Myometrial cell (primary cell): ENCODE data around the gene ZSCAN10. TPM values are rescaled to one million over a fixed set of nuclear protein-coding genes. Genes with fewer than 3 reads are reported as not detected.

Experiments used
- total RNA-seq: library from RNA; depleted of rRNA; stranded (reverse); fragments of >200 nt; gene quantifications from 2 replicates; pipeline ENCODE4 v1.2.3, GENCODE V29; 2015

Gene ZSCAN10
- total RNA-seq, result not detected in 2 replicates

DNA sequence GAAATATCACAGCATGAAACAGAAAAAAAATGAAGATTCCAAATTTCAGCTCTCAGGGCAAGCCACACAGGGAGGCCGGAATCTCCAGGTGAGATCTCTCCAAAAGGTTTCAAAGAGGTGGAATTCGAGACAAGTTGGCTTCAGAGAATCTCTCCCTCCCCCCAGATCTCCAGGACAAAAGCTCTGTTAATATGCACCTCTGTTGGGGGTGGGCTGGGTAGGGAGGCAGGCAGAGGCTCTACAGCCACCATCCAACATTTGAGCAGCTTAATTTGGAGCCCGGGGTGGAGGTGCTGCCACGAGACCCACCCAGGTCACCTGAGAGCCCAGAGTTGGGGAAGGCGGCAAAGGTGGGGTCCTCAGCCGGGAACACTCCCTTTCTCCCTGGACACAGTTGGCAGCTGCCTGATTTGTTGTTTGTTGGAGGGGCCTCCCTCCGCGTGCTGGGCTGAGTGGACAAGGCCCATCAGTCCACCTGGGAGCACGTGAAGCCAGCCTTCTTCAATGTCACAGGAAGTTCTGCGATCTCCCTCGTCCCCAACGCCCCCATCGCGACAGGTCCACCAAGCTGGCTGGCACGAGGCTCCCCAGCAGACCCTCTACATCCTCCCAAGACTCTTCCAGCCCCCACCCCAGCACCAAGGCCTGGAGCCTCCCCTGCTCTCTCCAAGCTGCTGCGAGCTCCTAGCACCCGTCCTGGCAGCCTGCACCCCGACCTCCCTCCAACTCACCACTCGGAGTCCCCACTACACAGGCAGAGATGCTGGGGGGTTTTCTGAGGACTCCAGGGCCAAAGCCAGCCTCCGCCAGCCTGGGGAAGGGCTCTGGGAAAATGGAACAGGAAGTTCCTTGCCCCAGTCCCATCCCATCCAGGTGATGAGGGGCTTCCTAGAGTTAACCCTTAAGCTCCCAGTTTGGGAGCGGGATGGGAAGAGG lies at the start of gene ZSCAN10:
TSS of gene ZSCAN10 (minus strand) at position 836 of the 936 bp plus-strand sequence. CDS start 6,357 bp downstream, outside the sequence.

DNA sequence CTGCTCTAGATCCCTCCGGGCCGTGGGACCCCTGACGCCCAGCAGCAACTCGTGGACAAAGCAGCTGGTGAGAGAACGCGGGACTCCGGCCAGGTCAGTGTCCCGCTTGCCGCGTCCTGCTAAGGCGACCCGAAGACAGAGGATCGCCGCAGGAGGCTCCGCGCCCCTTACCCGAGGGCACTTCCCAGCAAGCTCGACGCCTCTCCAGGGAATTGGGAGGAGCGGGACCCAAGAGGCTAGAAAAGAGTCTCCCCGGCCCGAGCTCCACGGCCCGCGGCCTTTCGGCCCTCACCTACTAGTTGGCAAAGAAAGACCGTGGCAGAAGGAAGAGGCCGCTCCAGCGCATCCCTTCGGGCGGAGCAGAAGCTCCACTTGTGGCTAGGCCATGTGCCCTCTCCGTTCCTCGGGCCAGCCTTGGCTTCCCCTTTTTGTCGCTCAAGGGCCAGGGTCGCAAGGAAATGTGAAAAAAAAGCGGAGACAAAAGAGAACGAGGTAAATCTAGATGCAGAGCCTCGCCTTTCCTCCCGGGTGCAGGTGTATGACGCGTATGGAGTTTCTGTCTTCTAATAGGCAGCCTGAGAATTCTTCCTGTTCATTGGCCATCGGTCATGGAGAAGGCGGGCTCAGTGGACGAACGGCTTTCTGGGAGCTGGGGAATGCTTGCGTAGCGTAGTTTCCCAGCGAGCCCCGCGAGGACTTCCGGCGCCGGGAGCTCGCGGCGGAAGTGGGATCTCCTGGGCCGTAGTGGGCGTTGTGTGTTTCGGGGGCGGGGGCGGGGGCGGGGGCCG lies 35.4 kb upstream of the ZSCAN10 start, which contains the start of gene ZNF213:
TSS of gene ZNF213 (plus strand) at position 692 of the 788 bp plus-strand sequence. CDS start 2,252 bp downstream, outside the sequence.

DNA sequence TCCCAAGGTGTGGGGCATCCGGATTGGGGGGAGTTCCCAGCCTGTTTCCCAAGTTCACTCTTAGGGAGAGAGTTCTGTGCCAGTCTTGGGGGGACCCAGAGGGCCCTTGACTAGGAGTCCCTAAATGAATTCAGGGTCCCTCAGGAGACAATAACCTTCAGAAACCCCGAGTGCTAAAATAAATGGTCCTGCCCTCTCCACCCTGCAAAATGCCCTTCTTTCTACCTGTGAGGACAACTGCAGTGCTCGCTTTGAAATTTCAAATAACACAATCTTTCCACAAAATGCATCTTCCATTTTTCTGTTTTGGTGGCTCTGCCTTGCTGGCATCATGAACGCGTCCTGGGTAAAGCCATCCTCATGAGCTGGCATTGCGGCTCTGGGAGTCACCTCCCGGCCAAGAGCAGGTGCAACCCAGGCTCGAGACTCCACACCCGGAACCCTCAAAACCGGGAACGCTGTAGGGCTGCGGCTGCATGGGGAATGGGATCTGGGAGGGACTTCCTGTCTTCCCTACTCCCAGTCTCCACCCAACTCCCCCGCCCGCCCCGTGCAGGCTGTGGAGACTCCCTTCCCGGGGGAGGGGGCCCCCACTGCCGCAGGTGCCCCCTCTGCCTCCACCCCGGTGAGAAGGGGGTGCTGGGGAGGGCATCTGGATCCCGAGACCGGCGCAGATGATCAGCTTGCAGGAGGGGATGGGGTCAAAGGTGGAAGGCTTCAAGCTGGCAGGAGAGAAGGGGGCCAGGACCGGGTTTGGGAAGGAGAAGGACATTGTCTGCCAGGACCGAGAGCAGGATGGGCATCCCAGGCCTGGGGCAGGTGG lies 13.2 kb upstream of the ZSCAN10 start, which contains the start of gene ZNF205:
TSS of gene ZNF205 (plus strand) at position 529 of the 823 bp plus-strand sequence. CDS start 845 bp downstream, outside the sequence.

GRCh38 chr16:3065069-3065741 lies 33.9 kb downstream of the ZSCAN10 start, which contains the start of gene IL32:
TSS of gene IL32 (plus strand) at chr16:3065640. CDS start at chr16:3065812, 172 bp downstream.

GRCh38 chr16:3045758-3046640 lies 53.1 kb downstream of the ZSCAN10 start, which contains the start of gene MMP25:
TSS of gene MMP25 (plus strand) at chr16:3046561. CDS start at chr16:3046918, 357 bp downstream.

Other genes with a start within 250 kb of the ZSCAN10 start
- gene PRSS22, start 241.1 kb downstream of the ZSCAN10 start, total RNA-seq, result not detected in 2 replicates
- gene FLYWCH2, start 216.1 kb downstream of the ZSCAN10 start, total RNA-seq, result 77.8 and 89.9 TPM in 2 replicates
- gene FLYWCH1, start 187.4 kb downstream of the ZSCAN10 start, total RNA-seq, result 45.8 and 46.1 TPM in 2 replicates
- under 0.01 TPM in 1 of 2 replicates, not detected in the other for gene KREMEN2, start 135.0 kb downstream of the ZSCAN10 start, total RNA-seq
- gene PAQR4, start 129.9 kb downstream of the ZSCAN10 start, total RNA-seq, result 7.1 and 14.1 TPM in 2 replicates
- 13.3 and 24.8 TPM in 2 replicates for gene PKMYT1, start 118.8 kb downstream of the ZSCAN10 start, total RNA-seq
- gene CLDN9, start 86.4 kb downstream of the ZSCAN10 start, total RNA-seq, result not detected in 2 replicates
- not detected in 2 replicates for gene CLDN6, start 81.1 kb downstream of the ZSCAN10 start, total RNA-seq
- gene TNFRSF12A, start 78.9 kb downstream of the ZSCAN10 start, total RNA-seq, result 236 and 323 TPM in 2 replicates
- gene HCFC1R1, start 75.4 kb downstream of the ZSCAN10 start, total RNA-seq, result 23.1 and 24.1 TPM in 2 replicates
- gene THOC6, start 75.3 kb downstream of the ZSCAN10 start, total RNA-seq, result 25.3 and 28.3 TPM in 2 replicates
- gene BICDL2, start 62.4 kb downstream of the ZSCAN10 start, total RNA-seq, result not detected in 2 replicates
- gene MMP25, start 52.7 kb downstream of the ZSCAN10 start, total RNA-seq, result not detected in 2 replicates
- 23.6 and 27.3 TPM in 2 replicates for gene IL32, start 33.7 kb downstream of the ZSCAN10 start, total RNA-seq
- 11.7 and 17.3 TPM in 2 replicates for gene ZNF205, start 13.3 kb upstream of the ZSCAN10 start, total RNA-seq
- gene ZNF213, start 35.7 kb upstream of the ZSCAN10 start, total RNA-seq, result 2.9 and 3.7 TPM in 2 replicates
- not detected in 2 replicates for gene OR1F1, start 88.9 kb upstream of the ZSCAN10 start, total RNA-seq
- 1.2 and 2.7 TPM in 2 replicates for gene ZNF200, start 135.9 kb upstream of the ZSCAN10 start, total RNA-seq
- gene MEFV, start 157.3 kb upstream of the ZSCAN10 start, total RNA-seq, result 0.53 and 1.2 TPM in 2 replicates
- 27.1 and 32.0 TPM in 2 replicates for gene ZNF263, start 184.2 kb upstream of the ZSCAN10 start, total RNA-seq
- gene TIGD7, start 206.1 kb upstream of the ZSCAN10 start, total RNA-seq, result 1.2 and 2.3 TPM in 2 replicates
- gene ZNF75A, start 206.2 kb upstream of the ZSCAN10 start, total RNA-seq, result 3.2 and 12.2 TPM in 2 replicates